Stimulated activated CD8-positive, alpha-beta memory T cell treated with anti-CD3 and anti-CD28 coated beads, Interleukin-2, amount 100 ng/mL, for 48 hours (primary cell): ENCODE results near the gene ITIH4.

Experiments used
- DNase-seq, 2 donors: peaks; one replicate each; pipeline ENCODE4 v3.0.0-alpha.2; 2020; ENCODE audit warnings: low read depth in 2 of 2

ITIH4 gene

GRCh38 chr3:52798376-52798977, 32.0 kb downstream of the ITIH4 start:
- no peak for DNase-seq

DNA sequence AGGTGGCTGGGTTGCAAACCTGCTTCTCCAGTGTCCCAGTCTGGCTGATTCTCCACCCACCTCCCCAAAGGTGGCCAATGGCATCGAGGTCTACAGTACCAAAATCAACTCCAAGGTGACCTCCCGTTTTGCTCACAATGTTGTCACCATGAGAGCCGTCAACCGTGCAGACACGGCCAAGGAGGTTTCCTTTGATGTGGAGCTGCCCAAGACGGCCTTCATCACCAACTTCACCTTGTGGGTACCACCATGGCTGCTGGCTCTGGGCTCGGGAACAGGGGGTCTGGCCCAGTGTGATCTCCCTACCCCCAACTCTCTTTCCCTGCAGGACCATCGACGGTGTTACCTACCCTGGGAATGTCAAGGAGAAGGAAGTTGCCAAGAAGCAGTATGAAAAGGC, 34.1 kb downstream of the ITIH4 start:
- DNase-seq, result no peak

GRCh38 chr3:52795298-52795900, 35.1 kb downstream of the ITIH4 start:
- DNase-seq, result no peak

DNA sequence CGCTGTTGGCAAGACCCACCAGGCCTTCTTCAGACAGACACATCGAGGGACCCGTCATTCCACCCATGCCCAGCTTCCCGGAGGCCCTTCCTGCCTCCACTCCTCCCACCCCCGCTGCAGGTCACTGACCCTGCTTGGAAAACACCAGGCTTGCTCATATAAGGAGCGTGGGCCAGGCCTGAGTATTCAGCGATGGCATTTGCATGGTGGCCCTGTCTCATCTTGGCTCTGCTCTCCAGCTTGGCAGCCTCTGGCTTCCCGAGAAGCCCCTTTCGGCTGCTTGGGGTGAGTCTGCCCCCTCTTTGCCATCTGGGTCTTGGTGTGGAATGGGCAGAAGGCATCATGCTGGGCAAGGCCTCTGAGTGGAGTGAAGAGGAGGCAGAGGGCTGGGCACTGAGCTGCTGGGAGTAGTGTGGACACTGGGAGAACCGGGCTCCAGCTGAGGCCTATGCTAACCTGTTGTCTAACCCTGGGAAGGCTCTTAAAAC, 35.8 kb downstream of the ITIH4 start, which contains the start of gene ITIH3:
Gene ITIH3 (plus strand): TSS at position 185 of the 488 bp plus-strand sequence. CDS start 8 bp downstream, at position 193.
- DNase-seq, result no peak

DNA sequence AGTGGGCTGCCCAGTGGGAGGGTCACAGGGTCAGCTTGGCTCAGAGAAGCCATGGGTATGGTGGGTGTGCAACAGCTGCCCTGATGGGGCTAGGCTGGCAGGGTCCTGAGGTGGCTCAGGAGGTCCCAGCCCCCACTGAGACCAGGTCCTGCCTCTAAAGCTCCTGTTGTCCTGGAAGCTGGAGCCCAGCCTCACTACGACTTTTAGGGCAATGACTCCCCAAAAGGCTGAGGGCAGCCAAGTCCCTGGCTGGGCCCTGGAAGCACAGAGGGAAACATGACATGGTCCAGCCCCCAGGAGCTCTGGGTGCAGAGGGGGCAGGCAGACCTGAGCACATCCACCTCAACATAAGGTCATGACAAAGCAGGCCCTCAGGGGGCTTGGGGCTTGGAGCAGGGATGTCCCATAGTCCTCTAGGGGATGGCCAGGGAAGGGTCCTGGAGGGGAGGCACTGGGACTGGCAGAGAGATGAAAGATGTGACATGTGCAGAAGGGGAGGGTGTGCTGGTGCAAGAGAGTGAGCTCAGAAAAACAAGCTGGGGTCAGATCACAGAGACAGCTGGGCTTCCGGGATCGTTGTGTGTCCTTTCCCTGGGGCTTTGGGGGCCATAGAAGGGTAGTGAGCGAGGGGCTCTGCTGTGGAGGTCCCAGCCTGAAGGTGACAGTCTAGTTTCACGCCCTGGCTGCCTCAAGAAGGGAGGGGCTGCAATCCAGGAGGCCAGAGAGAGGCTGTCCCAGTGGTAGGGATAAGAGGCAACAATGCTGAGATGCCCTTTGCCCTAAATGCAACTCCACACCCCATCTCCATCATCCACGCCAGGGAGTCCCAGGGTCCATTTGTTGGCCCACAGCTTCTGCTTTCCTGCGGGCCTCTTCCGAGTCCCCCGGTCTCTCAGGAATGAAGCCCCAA, 36.5 kb downstream of the ITIH4 start:
- no peak for DNase-seq

GRCh38 chr3:52792961-52793695, 37.3 kb downstream of the ITIH4 start:
- no peak for DNase-seq

GRCh38 chr3:52792413-52792812, 38.1 kb downstream of the ITIH4 start:
- no peak for DNase-seq

GRCh38 chr3:52791928-52792327, 38.5 kb downstream of the ITIH4 start:
- no peak for DNase-seq

- no peak for DNase-seq
These were observed 39.1 kb downstream of the ITIH4 start for GRCh38 chr3:52791366-52791765.

- no peak for DNase-seq
These were observed 39.7 kb downstream of the ITIH4 start for GRCh38 chr3:52790741-52791140.

DNA sequence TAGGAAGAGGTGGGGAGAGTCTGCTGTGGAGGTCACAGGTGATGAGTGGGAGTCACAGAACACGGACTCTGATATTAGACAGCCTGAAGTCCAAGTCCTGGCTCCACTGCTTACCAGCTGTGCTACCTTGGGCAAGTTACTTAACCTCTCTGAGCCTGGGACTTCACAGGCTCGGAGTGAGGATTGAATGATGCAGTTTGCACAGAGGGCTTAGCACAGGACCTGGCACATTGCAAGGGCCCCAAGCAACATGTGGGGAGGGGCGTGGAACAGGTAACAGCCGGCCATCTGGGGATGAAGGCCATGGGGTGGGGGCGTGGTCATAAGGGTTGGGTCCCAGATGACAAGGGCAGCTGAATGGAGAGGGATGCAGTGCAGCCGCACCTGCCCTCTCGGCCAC, 40.1 kb downstream of the ITIH4 start:
- DNase-seq, result no peak

DNA sequence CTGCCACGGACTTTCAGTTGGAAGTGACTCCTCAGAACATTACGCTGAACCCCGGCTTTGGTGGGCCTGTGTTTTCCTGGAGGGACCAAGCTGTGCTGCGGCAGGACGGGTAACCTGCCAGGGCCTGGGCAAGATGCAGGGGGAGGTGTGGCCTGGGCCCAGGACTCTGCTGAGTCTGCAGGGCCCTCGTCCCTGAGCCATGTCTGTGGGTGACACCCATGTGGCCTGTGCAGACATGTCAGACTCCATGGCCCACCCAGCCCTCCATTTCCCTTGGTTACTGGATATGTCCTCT, 40.8 kb downstream of the ITIH4 start:
- DNase-seq, result no peak

DNA sequence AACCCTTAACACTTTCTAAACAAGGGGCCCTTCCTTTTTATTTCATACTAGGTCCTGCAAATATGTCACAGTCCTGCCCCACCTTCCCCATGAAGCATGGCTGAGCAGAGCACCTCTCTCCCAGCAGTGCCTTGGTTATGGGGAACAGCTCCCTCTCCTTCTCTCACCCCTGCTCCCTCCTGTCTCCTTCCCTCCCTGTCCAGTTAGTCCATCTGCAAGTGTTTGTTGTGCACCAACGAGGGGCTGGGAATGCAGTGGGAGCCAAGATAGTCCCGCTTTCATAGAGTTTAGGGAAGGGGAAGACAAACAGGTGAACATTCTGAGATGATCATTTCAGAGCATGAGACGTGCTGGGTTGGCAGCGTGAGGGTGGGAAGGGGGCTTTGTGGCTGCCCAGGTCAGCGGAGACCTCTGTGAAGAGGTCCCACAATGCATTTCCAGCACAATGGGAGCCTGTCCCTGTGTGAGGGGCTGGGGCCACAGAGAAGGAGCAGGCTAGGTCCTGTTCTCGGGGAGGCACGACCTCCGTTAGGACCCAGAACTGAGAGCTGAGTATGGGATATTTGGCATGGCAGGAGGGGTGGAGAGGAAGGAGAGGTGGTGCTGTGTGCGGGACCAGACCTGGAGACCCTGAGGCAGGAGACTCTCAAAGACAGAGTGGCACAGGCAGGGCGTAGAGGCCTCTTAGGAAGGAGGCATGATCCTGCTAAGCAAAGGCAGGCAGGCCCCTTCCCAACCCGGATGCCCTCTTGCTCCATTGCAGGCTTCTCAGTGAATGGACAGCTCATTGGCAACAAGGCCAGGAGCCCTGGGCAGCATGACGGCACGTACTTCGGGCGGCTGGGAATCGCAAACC, 41.4 kb downstream of the ITIH4 start:
- DNase-seq, result no peak

- no peak for DNase-seq
These were observed 42.5 kb downstream of the ITIH4 start for GRCh38 chr3:52787672-52788625.

- DNase-seq, result no peak
These were observed 43.2 kb downstream of the ITIH4 start for GRCh38 chr3:52787246-52787645.

GRCh38 chr3:52786330-52787215, 43.9 kb downstream of the ITIH4 start:
- DNase-seq, result no peak

DNA sequence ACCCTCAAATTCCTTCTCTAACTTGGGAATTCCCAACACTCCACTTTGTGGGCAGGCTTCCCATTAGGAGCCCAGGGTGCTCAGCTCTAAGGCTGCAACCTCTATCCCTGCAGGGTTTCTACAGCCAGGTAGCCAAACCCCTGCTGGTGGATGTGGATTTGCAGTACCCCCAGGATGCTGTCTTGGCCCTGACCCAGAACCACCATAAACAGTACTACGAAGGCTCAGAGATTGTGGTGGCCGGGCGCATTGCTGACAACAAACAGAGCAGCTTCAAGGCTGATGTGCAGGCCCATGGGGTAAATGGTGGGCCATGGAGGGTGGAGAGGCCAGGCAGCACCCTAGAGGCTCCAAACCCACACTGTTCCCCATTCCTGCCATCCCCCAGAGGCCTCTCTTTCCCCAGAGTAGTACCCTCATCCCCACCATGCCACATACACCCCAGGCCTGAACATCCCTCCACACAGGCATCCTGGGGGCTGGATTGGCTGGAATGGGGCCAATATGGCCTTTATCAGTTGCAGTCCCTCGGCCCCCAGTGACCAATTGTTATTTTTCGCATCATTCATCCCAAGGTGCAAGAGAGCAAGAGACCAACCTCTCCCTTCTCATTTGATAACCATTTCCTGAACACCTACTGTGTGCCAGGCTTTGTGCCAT, 45.4 kb downstream of the ITIH4 start:
- no peak for DNase-seq

- DNase-seq, result no peak
These were observed 46.4 kb downstream of the ITIH4 start for GRCh38 chr3:52784021-52784621.
